HG02610 (cell line): Measurements from ENCODE around the gene EEF2KMT.
"Not testable (repeated sequence)": the region's sequence is repeated elsewhere in the genome, so short reads cannot be mapped to it uniquely, and the experiment has no call there.

Experiments used
- ATAC-seq: cut with Tn5 transposase; IDR thresholded peaks from one replicate; pipeline ENCODE4 v1.9.1; 2021; ENCODE audit warnings: mild to moderate bottlenecking, moderate library complexity; ENCODE audit not compliant: unreplicated experiment

Gene EEF2KMT

GRCh38 chr16:5071681-5072333, 25.8 kb downstream of the EEF2KMT start, which contains the start of gene ALG1:
Gene ALG1 (plus strand): TSS chr16:5071843. CDS start chr16:5071850, 7 bp downstream.
- ATAC-seq: peak; percentile 82

GRCh38 chr16:5071341-5071680, 26.3 kb downstream of the EEF2KMT start:
- no peak for ATAC-seq

GRCh38 chr16:5070431-5071186, 27.0 kb downstream of the EEF2KMT start:
- no peak for ATAC-seq

GRCh38 chr16:5069854-5070253, 27.7 kb downstream of the EEF2KMT start:
- no peak for ATAC-seq

DNA sequence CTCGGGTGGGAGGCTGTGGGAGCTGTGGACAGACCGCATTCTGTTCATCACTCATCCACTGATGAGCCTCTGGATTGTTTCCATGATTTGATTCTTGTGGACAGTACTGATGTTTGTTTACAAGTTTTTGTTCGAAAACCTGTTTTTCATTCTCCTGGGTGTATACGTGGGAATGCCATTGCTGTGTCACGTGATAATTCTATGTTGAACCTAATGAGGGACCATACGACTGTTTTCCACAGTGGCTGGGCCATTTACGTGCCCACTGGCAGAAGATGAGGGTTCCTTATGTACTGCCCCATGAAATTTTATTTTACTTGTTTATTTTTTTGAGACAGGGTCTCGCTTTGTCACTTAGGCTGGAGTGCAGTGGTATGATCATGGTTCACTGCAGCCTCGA, 28.5 kb downstream of the EEF2KMT start:
- no peak for ATAC-seq

- ATAC-seq: no peak
These were observed 31.1 kb downstream of the EEF2KMT start for GRCh38 chr16:5066511-5066910.

- no peak for ATAC-seq
These were observed 31.8 kb downstream of the EEF2KMT start, which contains the start of gene C16orf89 for GRCh38 chr16:5065813-5066212. Gene C16orf89 (minus strand): TSS chr16:5065956. CDS start chr16:5065908, 48 bp downstream.

GRCh38 chr16:5065326-5065725, 32.3 kb downstream of the EEF2KMT start:
- ATAC-seq: no peak

- ATAC-seq: no peak
These were observed 32.7 kb downstream of the EEF2KMT start for GRCh38 chr16:5064915-5065314.

GRCh38 chr16:5062790-5063765, 34.5 kb downstream of the EEF2KMT start:
- no peak for ATAC-seq

- ATAC-seq: no peak
These were observed 35.5 kb downstream of the EEF2KMT start for GRCh38 chr16:5062051-5062450.

- no peak for ATAC-seq
These were observed 37.4 kb downstream of the EEF2KMT start for GRCh38 chr16:5060073-5060641.

DNA sequence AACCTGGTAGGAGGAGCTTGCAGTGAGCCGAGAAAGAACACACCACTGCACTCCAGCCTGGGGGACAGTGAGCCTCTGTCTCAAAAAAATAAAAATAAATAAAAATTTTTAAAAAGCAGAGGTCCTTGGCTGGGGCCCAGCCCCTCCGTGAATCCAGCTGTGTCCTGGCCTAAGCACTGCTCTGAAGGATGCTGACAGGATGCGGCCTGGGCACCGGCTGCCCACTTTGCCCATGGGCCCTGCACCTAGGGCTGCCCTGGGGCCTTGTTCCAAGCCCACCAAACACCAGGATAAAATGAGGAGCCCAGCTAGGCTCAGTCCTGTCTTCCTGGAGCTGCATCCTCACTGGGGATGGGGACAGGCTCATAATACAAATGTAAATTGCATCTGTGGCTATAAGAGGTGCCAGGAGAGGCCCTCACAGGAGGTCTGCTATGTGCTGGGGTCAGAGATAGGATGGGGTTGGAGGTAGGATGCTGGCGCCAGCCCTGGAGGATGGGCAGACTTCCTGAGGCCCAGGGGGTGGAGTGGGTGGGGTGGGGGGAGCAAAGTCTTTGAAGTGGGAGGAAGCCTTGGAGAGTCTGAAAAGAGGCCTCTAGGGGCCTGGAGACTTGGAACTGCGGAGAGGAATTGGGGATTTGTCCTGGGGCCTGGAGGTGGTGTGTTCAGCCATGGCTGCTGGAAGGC, 38.1 kb downstream of the EEF2KMT start:
- no peak for ATAC-seq

GRCh38 chr16:5058476-5058875, 39.1 kb downstream of the EEF2KMT start:
- ATAC-seq: no peak

GRCh38 chr16:5056352-5056751, 41.2 kb downstream of the EEF2KMT start:
- no peak for ATAC-seq

- ATAC-seq: no peak
These were observed 42.4 kb downstream of the EEF2KMT start for GRCh38 chr16:5054876-5055865.

DNA sequence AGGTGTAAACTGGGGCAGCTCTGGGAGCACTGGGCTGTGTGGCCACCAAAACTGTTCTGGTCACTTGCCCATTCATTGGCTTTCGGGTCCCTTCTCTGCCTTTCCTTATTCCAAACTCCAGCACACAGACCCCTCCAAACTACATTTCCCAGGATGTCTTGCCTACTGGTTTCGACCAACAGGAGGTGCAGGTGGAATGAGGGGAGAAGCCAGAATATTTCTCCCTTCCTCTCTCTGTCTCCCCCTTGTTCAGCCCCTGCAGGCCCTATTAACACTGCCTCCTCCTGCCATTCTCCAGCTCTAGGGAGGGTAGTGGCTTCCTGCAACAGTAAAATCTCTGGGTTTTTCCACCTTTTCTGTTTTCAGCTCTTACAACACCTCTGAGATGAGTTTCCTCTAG, 50.7 kb downstream of the EEF2KMT start:
- ATAC-seq: no peak

GRCh38 chr16:5045499-5046115, 52.0 kb downstream of the EEF2KMT start:
- no peak for ATAC-seq

- ATAC-seq: not testable (repeated sequence)
These were observed 53.0 kb downstream of the EEF2KMT start for GRCh38 chr16:5044581-5044980.
